Measurements from ENCODE around the gene TADA3. TPM values are rescaled to one million over a fixed set of nuclear protein-coding genes. Genes with fewer than 3 reads are reported as not detected.

Gene TADA3
- total and polyA plus RNA-seq, 9 of the 15 experiments (the other 6 are each of a cell fraction or from before 2014, with no cell fraction given), result 4.1 to 110 (median 74.8) TPM

- TF ChIP-seq CTCF (IDR thresholded peaks at IDR 0.05 in 2 of 3, conservative IDR thresholded peaks at IDR 0.05 in 1 of 3; ENCODE audit: insufficient read depth in 2 of 3, low read depth in 1 of 3, low read length in 3 of 3) (peak in 2 of 3 experiments; percentile 9 to 19; a peak in 3 of 6 replicates), MNT (conservative IDR thresholded peaks at IDR 0.05) (peak; percentile 76 to 89), FOSL1 (tag; conservative IDR thresholded peaks at IDR 0.05) (peak; percentile 36; the same call in 1 of the 2 replicates), EHMT2 (IDR thresholded peaks at IDR 0.05) (no peak), ZNF41 (CRISPR knock-in tag; conservative IDR thresholded peaks at IDR 0.05) (no peak), SAP30 (IDR thresholded peaks at IDR 0.05; ENCODE audit: borderline replicate concordance, insufficient read depth, low read depth, low read length, poor library complexity, severe bottlenecking) (peak; percentile 93), SP1 (CRISPR knock-in tag; IDR thresholded peaks at IDR 0.05) (peak; percentile 96), CBFA2T3 (IDR thresholded peaks at IDR 0.05) (peak; percentile 51), FOXK2 (conservative IDR thresholded peaks at IDR 0.05 in 1 of 2, IDR thresholded peaks at IDR 0.05 in 1 of 2; ENCODE audit: low read depth in 2 of 2) (peak; percentile 86 to 89), NR2F6 (CRISPR knock-in tag; IDR thresholded peaks at IDR 0.05) (no peak), CHCHD3 (CRISPR knock-in tag; IDR thresholded peaks at IDR 0.05) (0 out of 2 replicates have a peak, but pooled peaks have one; percentile 18), FOXO4 (CRISPR knock-in tag; IDR thresholded peaks at IDR 0.05) (no peak), NFRKB (IDR thresholded peaks at IDR 0.05; ENCODE audit: low read depth) (no peak), GABPB2 (CRISPR knock-in tag; conservative IDR thresholded peaks at IDR 0.05) (no peak), EP300 (IDR thresholded peaks at IDR 0.05; ENCODE audit: low read length) (no peak; the same call in none of the 2 replicates), ZBTB2 (IDR thresholded peaks at IDR 0.05) (no peak; the same call in 1 of the 2 replicates), XRCC4 (IDR thresholded peaks at IDR 0.05; ENCODE audit: extremely low read depth, insufficient read depth, insufficient read length) (no peak), HINFP (tag; conservative IDR thresholded peaks at IDR 0.05; ENCODE audit: low read depth) (peak; percentile 93)
Measured at GRCh38 chr3:9749645-9750555, 42.4 kb downstream of the TADA3 start, which contains the start of gene OGG1 (continued).

All from K562 (cell line).